ENCODE results near the gene ZMIZ1.

Gene ZMIZ1

DNA sequence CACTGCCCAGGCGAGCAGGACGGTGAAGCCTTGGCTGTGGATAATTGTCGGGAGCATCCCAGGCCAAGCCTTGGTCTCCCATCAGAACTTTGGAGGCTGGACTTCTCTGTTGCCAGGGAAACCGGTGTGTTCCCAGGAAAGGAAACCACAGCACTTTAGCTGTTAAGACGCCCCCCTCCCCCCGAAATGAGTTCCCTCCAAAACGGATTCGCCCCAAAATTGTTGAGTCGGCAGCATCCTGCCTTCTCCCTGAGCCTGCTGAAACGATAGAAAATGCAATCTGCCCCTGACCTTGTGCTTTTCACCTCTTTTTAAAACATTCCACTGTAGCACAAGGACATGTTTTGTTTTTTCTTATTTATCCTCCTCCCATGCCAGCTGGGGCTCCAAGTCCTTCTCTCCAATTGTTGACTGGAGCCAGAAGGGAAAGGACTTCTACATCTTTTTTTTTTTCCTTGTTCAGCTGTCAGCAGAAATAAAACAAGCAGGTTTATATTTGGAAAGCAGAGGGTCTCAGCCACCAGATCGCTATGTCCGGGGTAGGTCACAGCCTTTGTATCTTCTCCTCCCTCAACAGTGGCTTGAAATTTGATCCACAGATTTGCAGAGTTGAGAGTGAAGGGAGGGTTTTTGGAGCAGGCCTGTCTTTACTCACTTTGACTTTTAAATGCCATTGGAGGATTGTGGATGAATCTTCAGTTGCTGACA lies 116.5 kb downstream of the ZMIZ1 start:
- Histone ChIP-seq H3K36me3 (peaks cover 15% of the 10 kb centered on the region), H3K4me1 (peaks cover 81% of the 10 kb centered on the region)

DNA sequence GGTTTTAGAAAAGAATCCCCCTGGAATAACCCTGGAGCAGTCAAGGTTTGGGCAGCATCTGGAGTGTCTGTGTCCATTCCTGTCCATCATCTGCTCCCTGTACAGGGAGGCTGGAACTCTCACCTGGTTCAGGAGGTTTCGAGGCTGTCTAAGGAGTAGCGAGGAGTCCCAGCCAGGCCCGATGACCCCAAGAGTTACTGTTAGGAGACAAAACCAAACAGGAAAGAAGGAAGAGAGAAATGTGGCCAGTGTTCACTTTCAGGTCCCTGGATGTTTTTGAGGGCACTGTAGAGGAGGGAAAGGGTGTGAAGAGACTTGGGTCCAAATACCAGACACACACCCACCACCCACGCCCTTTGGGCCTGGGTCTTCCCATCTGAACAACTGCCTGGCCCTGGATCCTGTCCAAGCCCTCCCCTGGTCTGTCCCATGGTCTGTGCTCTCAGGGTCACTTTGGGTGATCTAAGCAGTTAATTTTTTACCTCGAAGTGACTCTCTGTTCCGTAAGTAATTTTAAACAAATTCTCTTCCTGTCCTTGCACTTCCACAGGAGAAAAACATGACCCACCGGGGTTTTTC lies 117.1 kb downstream of the ZMIZ1 start:
- Histone ChIP-seq H3K4me1 (peaks cover 74% of the 10 kb centered on the region), H3K36me3 (peaks cover 13% of the 10 kb centered on the region), H3K4me3 (ENCODE audit: low read depth, low read length) (no peak overlapping the region), H3K27me3 (no peaks in the 10 kb centered on the region), H3K9me3 (no peaks in the 10 kb centered on the region)
- TF ChIP-seq, protein P1, sequence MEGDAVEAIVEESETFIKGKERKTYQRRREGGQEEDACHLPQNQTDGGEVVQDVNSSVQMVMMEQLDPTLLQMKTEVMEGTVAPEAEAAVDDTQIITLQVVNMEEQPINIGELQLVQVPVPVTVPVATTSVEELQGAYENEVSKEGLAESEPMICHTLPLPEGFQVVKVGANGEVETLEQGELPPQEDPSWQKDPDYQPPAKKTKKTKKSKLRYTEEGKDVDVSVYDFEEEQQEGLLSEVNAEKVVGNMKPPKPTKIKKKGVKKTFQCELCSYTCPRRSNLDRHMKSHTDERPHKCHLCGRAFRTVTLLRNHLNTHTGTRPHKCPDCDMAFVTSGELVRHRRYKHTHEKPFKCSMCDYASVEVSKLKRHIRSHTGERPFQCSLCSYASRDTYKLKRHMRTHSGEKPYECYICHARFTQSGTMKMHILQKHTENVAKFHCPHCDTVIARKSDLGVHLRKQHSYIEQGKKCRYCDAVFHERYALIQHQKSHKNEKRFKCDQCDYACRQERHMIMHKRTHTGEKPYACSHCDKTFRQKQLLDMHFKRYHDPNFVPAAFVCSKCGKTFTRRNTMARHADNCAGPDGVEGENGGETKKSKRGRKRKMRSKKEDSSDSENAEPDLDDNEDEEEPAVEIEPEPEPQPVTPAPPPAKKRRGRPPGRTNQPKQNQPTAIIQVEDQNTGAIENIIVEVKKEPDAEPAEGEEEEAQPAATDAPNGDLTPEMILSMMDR (IDR thresholded peaks at IDR 0.05; ENCODE audit: low read depth, low read length): no peak
- DNase-seq: no peak

More for the DNA sequence above, 116.5 kb downstream of the ZMIZ1 start:
- TF ChIP-seq, protein P1 (IDR thresholded peaks at IDR 0.05; ENCODE audit: low read depth, low read length): no peak
- Histone ChIP-seq H3K27me3 (no peaks in the 10 kb centered on the region), H3K9me3 (no peaks in the 10 kb centered on the region), H3K4me3 (ENCODE audit: low read depth, low read length) (no peak overlapping the region)
- DNase-seq: no peak

DNA sequence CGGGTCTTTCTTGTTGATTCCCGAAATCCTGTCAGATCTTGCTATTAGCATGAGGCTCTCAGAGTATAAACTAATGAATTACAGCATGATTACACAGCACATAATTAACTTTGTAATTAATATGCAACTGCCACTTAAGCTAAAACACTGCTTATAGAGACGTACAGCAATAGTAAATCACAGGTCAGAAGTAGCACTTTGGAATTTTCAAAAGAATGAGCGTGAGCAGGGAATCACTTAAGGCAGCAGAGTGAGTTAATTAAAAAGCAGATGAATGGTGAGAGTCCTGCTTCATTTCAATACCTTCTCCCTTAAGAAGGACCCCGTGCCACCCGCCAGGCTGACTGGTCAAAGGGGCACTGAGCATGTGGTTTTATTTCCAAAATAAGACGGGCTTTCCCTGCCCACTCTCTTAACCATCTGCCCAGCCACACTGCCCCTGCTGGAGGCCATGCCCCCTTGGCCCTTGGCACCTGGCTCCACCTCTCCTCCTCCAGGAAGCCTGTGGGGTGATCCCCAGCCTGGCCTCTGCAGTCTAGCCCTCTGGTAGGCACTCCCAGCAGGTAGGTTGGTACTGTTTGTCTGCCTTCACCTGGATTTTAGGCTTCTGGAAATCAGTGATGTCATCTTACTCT lies 117.8 kb downstream of the ZMIZ1 start:
- H3K4me3 ChIP-seq (ENCODE audit: low read depth, low read length): no peak overlapping the region
- no peak for DNase-seq
- TF ChIP-seq, protein P1 (IDR thresholded peaks at IDR 0.05; ENCODE audit: low read depth, low read length): no peak
- H3K27me3 ChIP-seq: no peaks in the 10 kb centered on the region
- H3K4me1 ChIP-seq: peaks cover 70% of the 10 kb centered on the region
- H3K9me3 ChIP-seq: no peaks in the 10 kb centered on the region
- peaks cover 12% of the 10 kb centered on the region for H3K36me3 ChIP-seq

DNA sequence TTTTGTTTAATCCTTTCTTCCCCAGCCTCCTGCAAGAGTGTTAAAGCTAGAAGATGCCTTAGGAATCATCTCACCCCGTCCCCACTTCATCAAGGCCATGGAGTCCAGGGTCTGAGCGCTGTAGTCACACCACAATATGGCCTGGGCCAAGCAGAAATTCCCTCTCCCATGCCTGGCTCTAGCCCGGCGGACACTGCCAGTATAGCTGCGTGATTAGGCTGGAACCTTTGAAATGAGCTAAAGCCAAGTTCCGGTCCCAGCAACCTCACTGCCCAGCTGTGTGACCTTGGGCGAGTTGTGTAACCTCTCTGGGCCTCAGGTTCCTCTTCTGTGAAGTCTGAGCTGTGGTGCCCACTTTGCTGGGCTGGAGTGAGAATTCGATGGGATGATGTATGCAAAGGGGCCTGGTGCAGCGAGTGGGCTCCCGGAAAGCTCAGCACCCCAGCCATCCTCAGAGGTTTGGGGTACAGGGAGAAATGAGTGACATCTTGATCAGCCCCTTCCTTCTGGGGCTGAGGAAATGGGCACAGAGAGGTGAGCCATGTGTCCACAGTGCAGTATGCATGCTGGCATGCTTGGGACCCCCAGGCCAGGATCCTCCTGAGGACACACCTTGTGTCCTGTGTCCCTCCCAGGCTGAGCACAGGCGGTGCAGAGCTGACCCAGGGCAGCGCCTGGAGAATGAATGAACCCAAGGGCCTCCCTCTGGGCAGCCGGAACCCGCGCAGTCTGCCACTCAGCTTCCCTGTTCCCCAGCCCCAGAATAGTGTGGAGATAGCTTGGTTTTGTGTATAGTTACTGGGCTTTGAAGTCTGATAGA lies 118.6 kb downstream of the ZMIZ1 start:
- H3K27me3 ChIP-seq: no peaks in the 10 kb centered on the region
- DNase-seq: no peak
- H3K4me3 ChIP-seq (ENCODE audit: low read depth, low read length): no peak overlapping the region
- H3K9me3 ChIP-seq: no peaks in the 10 kb centered on the region
- TF ChIP-seq, protein P1 (IDR thresholded peaks at IDR 0.05; ENCODE audit: low read depth, low read length): no peak
- peaks cover 70% of the 10 kb centered on the region for H3K4me1 ChIP-seq
- peaks cover 12% of the 10 kb centered on the region for H3K36me3 ChIP-seq

DNA sequence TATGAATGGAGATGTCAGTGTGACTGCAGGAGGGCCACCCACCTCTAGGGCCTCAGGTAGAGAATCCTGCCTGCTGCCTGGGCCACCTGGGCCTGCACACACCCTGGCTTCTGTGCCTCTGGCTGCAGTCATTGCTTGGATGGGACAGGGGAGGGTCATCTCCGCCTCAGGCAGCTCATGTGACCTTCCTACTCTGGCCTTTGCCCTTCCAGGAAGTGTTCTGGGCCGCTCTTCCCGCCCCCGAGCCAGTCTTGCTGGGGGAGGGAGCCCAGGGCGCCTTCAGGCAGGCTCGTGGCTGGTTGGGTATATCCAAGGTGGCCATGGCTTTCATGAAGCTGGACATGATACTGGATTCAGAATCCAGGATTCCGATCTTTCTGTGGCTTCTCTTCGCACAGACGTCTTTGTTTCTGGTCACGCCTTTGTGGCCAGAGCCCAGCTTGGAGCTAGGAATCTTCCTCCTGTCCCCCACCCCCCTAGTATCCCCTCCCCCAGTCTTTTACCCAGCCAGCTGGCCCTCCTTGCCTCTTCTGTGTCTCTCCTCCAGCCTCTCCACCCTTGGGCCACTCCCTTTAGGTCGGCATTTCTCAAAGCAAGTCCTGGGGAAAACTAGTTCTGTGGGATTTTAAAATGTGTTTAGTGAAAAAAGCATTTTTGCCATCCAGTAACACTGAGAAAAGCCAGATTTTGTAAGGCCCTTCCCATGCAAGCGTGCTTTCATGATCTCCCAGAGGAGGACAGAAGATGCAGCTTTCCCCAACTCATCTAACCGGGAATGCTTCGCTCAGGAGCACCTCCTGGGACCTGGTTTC lies 119.6 kb downstream of the ZMIZ1 start:
- DNase-seq: no peak
- peaks cover 70% of the 10 kb centered on the region for H3K4me1 ChIP-seq
- H3K36me3 ChIP-seq: peaks cover 12% of the 10 kb centered on the region

More for the DNA sequence above, 119.6 kb downstream of the ZMIZ1 start:
- Histone ChIP-seq H3K4me3 (ENCODE audit: low read depth, low read length) (no peak overlapping the region), H3K9me3 (no peaks in the 10 kb centered on the region), H3K27me3 (no peaks in the 10 kb centered on the region)
- TF ChIP-seq, protein P1 (IDR thresholded peaks at IDR 0.05; ENCODE audit: low read depth, low read length): no peak
